HG02870 (cell line): Measurements from ENCODE around the gene GLYATL1.

Experiments
- ATAC-seq: cut with Tn5 transposase; IDR thresholded peaks from one replicate; pipeline ENCODE4 v1.9.1; 2021; ENCODE audit warnings: mild to moderate bottlenecking, moderate library complexity; ENCODE audit not compliant: unreplicated experiment

Gene GLYATL1, protein sequence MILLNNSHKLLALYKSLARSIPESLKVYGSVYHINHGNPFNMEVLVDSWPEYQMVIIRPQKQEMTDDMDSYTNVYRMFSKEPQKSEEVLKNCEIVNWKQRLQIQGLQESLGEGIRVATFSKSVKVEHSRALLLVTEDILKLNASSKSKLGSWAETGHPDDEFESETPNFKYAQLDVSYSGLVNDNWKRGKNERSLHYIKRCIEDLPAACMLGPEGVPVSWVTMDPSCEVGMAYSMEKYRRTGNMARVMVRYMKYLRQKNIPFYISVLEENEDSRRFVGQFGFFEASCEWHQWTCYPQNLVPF

GRCh38 chr11:58939277-58939676 is at the start of gene GLYATL1:
TSS of gene GLYATL1 (plus strand) at chr11:58939488. CDS start at chr11:58947088, 7,600 bp downstream.
- no peak for ATAC-seq

DNA sequence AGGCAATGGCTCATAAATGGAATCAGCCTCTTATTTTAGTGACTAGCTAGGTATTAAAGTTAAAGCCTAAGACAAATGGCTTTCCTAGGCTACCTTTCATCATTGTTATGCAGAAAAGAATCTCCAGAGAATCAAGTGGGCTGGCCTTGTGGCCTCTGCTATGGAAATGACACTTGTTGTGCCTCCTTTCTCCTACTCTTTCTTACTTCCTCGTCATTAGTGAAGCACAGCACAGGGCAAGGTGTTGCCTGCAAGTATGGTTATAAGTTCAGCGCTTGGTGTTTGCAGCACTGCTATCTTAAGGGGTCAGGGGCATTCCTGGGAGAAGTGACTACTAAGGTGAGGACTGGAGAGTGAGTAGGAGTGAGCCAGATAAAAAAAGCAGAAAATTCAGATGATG is 45.4 kb upstream of the GLYATL1 start:
- ATAC-seq: no peak

- ATAC-seq: no peak
Measured at GRCh38 chr11:58898106-58898505, 41.2 kb upstream of the GLYATL1 start.

GRCh38 chr11:58900479-58901420 is 38.5 kb upstream of the GLYATL1 start:
- ATAC-seq: peak; percentile 68

- no peak for ATAC-seq
Measured at GRCh38 chr11:58902881-58903280, 36.4 kb upstream of the GLYATL1 start.

DNA sequence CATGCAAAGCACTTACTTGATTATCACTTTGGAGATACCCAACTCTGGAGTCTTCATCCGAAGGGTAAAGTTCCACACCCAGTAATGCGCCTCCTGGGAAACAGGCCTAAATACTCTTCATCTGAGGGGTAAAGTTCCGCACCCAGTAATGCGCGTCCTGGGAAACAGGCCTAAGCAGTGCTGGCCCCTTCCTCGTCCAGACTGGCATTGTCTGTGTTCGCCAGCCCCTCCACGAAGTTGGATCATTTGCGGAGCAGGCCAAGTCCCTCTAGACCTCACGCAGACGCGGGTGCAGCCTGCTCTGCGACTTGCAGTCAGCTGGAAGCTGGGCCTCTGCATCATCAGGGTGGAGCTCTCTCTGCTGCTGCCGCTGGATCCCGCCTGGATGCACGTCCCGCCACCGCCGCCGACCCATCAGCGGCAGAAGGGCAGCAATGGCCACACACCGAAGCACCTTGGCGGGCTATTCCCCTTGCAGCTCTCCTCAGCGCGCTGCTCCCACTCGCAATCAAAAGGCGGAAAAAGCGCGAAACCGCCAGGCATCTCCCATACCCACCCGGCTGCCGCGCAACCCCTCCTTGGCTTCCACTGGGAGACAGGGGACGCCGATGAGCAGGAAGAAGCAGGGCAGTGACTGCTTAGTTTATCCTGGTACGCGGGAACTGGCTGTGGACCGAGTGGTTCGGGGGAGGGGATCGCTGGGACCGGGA is 34.1 kb upstream of the GLYATL1 start:
- ATAC-seq: no peak

DNA sequence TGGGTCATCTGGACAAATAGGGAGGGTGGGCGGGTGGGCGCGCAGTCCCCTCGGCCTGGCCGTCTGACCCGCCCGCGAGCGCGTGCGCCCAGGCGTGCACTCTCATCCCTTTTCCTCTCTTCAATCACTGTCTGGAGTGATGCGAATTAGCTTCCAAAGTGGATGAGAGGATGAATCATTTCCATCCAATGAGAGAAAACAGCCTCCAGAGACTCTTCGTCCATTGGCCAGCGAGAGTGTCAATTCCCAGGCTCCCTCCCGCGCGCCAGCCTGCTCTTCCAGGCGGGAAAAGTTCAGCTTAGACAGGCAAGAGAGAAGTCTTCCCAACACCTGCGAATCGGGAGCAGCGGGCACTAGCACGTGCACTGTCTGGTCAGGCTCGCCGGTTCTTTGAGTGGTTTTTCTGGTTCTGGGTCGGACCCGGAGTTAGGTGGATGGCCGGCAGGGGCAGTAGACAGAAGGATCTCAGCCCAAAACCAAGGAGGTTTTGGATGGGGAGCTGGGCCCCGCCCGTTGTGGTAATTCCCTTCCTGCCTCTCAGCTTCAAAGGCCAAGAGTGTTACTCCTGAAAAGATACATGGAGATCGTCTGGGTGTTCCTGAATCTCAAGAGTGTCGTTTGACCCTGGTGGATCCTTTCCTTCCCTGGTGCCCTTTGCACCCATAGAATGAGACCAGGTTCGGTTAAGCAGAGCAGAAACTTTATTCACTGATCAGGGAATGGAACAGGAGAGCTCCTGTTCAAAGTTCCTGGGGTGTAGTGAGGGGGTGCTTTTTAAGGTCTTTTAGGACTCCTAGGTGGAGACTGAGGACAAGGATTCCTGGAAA is 33.4 kb upstream of the GLYATL1 start:
- no peak for ATAC-seq

DNA sequence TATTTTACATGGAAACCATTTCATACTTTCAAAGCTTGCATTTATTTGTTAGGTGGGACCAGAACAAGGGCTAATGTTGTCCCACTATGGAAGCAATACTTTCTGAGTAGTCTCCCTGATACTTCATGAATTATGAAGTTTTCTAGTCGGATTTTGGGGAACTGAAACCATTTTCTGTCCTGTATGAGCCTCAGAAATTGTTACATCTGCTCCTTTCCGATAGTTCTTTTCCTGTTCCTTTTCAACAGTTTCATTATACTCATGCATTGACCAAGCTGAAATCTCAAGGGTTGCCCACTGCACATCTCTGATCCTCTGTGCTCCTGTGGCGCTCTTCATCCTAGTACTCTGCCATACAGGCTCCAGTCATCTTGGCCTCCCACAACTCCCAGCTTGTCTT is 31.5 kb upstream of the GLYATL1 start:
- ATAC-seq: peak; percentile 67

DNA sequence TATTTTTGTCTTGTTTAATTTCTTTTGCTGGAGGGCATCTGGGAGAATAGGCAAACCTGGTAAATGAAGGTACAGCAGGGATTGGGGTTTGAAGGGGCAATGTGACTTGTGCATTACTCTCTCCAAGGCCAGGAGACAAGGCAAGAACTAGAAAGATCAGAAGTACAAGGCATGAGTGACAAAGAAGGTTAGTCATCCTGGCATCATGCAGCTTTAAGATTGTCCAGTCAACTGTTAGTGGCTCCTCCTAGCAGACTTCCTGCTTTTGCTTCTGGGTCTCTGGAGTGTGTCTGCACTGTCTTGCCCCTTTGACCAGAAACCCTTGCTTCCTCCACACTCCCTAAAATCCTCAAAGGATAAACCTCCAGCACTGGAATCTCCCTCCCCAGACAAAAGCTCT is 27.2 kb upstream of the GLYATL1 start:
- ATAC-seq: no peak

GRCh38 chr11:58913685-58914084 is 25.6 kb upstream of the GLYATL1 start:
- no peak for ATAC-seq

DNA sequence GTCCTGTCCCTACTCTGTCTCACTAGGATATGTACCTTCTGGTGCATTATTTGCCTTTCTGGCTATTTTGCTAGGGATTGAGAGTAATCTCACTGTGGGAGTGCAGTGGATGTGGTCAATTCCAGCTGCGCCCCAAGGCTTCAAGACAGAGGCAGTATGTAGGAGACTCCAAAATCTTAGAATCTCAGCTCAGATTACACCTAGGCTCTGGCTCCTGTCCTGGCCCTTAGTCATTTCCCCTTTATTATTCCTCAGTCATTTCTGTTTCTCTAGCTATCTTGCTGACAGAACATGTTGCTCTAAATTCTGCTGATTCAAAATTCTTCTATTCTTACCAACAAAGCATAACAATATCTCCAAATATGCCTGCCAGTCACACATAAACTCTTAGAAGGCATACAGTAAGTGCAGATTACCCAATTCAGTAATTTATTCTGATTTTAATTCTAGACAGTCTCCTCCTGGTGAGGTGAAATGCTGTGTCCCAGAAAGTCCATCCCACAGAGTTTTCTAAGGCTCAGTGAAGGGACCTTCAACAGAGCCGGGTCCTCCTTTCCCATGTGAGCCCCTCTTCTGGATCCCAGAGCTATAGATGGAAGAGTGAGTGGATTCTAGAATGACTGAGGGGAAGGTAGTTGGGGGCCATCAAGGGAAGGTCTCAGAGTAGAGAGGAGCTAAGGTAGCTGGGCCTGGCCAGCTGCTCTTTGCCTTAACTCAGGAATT is 24.3 kb upstream of the GLYATL1 start:
- ATAC-seq: no peak

GRCh38 chr11:58916637-58917036 is 22.7 kb upstream of the GLYATL1 start:
- ATAC-seq: no peak

DNA sequence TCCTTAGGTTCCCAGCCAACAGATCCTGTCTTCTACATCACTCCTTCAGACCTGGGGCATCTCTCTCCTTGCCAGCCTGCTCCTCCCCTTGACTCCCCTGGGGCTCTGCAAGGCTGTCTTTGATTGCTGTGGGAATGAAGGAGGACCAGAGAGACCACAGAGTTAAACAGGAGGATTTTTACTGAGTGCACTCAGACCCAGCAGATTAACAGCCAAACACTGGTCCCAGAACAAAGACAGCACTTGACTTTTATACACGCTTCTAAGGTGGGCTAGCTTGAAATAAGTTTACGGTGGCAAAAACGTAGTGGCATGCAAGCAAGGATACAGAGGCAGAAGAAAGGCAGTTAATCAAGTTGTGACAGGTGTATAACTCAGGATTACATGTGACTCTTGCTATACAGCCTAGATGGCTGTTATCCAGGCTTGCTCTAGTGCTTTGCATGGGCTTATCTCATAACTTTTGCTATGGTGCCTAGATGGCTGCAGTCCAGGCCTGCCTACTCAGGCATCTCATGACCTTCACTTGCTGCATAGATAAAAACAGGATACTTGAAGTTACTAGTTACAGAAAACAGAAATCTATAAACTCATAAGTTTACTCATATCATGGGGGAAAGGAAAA is 22.0 kb upstream of the GLYATL1 start:
- no peak for ATAC-seq

- ATAC-seq: no peak
Measured at GRCh38 chr11:58919561-58919960, 19.7 kb upstream of the GLYATL1 start.

DNA sequence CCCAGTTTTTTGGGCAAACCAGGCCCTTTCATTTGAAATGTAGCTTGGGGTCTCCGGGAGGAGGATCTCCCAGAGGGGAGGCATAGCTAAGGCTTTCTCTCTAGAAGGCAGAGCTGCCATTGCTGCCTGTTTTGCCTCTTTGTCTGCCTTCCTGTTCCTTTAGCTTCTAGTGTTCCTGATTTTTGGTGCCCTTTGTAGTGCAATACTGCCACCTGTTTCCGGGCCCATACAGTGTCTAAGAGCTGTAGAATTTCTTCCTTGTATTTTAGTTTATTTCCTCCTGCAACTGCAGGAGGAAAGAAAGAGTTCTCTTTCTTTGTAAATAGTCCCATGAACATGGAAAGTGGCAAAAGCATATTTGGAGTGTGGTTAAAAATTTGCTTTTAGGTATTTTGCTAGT is 19.3 kb upstream of the GLYATL1 start:
- ATAC-seq: no peak

DNA sequence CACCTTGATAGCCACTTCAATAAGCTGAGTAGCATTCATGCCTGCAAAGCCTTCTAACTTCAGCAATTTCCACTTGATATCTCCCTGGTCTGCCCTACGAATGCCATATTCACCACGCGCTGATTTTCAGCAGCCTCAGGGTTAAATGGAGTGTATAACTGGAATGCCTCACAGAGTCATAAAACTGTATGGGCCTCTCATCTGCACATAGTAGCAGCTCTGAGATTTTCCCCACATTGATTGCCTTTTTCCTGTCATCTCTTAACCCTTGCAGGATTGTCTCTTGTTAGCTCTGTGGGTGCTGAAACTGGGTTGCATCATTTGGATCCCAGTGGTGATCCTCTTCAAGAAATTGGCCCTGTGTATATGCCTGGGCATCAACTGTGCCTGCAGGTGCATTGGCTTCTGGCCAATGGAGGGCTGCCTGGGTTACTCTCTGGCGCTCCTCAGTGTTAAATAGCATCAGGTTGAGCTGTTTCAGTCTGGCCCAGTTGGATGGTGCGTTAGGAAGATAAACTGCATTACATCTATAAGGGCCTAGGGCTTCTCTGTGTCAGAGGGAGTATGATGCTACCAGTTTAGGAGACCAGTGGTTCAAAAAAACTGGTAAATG is 17.4 kb upstream of the GLYATL1 start:
- ATAC-seq: no peak

GRCh38 chr11:58922479-58922878 is 16.8 kb upstream of the GLYATL1 start:
- no peak for ATAC-seq

DNA sequence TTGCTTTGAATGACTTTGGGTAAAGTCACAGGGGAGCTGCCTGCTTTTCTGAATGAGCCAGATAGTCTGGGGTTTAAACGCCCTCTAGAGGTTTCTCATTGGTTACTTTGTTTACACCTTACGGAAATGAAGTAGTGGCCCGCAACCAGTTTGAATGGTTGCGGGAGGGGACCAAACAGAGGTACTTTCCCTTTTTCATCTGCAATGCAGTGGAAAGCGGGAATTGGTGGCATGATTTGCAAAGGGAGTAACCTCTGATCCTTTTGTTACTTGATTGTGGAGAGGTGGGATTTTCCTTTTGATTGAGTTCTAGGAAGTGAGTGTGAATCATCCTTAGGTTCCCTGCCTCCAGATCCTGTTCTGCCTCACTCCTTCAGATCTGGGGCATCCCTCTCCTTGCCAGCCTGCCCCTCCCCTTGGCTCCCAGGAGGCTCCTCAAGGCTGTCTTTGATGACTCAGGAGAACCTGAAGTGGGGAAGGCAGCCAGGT is 15.9 kb upstream of the GLYATL1 start:
- ATAC-seq: peak; percentile 90

DNA sequence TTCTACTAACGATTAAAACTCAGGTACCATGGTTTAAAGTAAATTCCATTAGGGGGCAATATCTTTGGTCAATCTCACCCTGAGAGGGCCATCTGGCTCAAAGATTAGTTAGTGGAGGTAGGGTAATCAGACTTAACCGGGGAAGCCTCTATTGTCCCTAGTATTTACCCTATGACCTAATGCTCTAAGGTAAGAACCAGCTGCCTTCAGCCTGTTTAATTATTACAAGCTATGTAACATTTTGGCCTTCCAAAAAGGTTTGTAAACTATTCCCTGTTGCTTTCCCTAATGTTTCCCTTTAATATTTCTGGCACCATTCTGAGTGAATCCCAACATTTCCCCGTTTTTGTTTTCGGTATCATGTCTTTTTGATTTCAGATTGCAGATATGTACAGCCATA is 15.1 kb upstream of the GLYATL1 start:
- no peak for ATAC-seq
